GM18502 (cell line): Measurements from ENCODE around the gene PDE7B.

ENCODE experiments used
- ATAC-seq: cut with Tn5 transposase; IDR thresholded peaks from one replicate; pipeline ENCODE4 v1.9.1; 2021; ENCODE audit warnings: mild to moderate bottlenecking; ENCODE audit not compliant: unreplicated experiment, poor library complexity

PDE7B gene

GRCh38 chr6:136059308-136059707 is 207.8 kb downstream of the PDE7B start:
- no peak for ATAC-seq

GRCh38 chr6:136060052-136060451 is 208.6 kb downstream of the PDE7B start:
- ATAC-seq, result no peak

GRCh38 chr6:136060759-136061158 is 209.3 kb downstream of the PDE7B start:
- no peak for ATAC-seq

GRCh38 chr6:136061701-136062100 is 210.2 kb downstream of the PDE7B start:
- ATAC-seq, result no peak

GRCh38 chr6:136063096-136063495 is 211.6 kb downstream of the PDE7B start:
- ATAC-seq, result no peak

GRCh38 chr6:136066005-136066404 is 214.5 kb downstream of the PDE7B start:
- no peak for ATAC-seq

- no peak for ATAC-seq
Measured at GRCh38 chr6:136067731-136068341, 216.3 kb downstream of the PDE7B start.

- no peak for ATAC-seq
Measured at GRCh38 chr6:136069119-136069518, 217.6 kb downstream of the PDE7B start.

GRCh38 chr6:136070815-136071214 is 219.3 kb downstream of the PDE7B start:
- no peak for ATAC-seq

GRCh38 chr6:136072691-136073090 is 221.2 kb downstream of the PDE7B start:
- no peak for ATAC-seq

- ATAC-seq, result no peak
Measured at GRCh38 chr6:136073216-136073615, 221.7 kb downstream of the PDE7B start.

GRCh38 chr6:136076496-136076895 is 225.0 kb downstream of the PDE7B start:
- ATAC-seq, result no peak

- no peak for ATAC-seq
Measured at GRCh38 chr6:136077834-136078576, 226.5 kb downstream of the PDE7B start.

- no peak for ATAC-seq
Measured at GRCh38 chr6:136079701-136080565, 228.4 kb downstream of the PDE7B start.

- ATAC-seq, result no peak
Measured at GRCh38 chr6:136083540-136083939, 232.0 kb downstream of the PDE7B start.

GRCh38 chr6:136084403-136084802 is 232.9 kb downstream of the PDE7B start:
- no peak for ATAC-seq

- ATAC-seq, result no peak
Measured at GRCh38 chr6:136085370-136086115, 234.0 kb downstream of the PDE7B start.

- ATAC-seq, result no peak
Measured at GRCh38 chr6:136086686-136087085, 235.2 kb downstream of the PDE7B start.

- no peak for ATAC-seq
Measured at GRCh38 chr6:136087986-136088385, 236.5 kb downstream of the PDE7B start.

- no peak for ATAC-seq
Measured at GRCh38 chr6:136088693-136089092, 237.2 kb downstream of the PDE7B start.
